GM12864 (cell line): ENCODE measurements around the gene TSPAN13.

ENCODE experiments used
- DNase-seq: peaks from one replicate; pipeline ENCODE4 v3.0.0-alpha.2; 2011; ENCODE audit warnings: low read depth
- H3K4me3 ChIP-seq: 2 replicates; pipeline ENCODE4 v1.5.1; 2011; ENCODE audit warnings: mild to moderate bottlenecking, low read depth, low read length, control low read depth
- CTCF ChIP-seq: IDR thresholded peaks from 2 replicates; pipeline ENCODE4 v1.5.1; 2011; ENCODE audit warnings: low read depth, mild to moderate bottlenecking, moderate library complexity, low read length, control low read depth, inconsistent platforms; ENCODE audit errors: missing control alignments

The TSPAN13 gene

GRCh38 chr7:16826060-16826459 is 72.5 kb downstream of the TSPAN13 start:
- DNase-seq: no peak
- no peak for TF ChIP-seq CTCF
- no peak overlapping the region for H3K4me3 ChIP-seq

- TF ChIP-seq CTCF: no peak
- no peak overlapping the region for H3K4me3 ChIP-seq
- no peak for DNase-seq
Observed at GRCh38 chr7:16833373-16833772, 79.8 kb downstream of the TSPAN13 start.
